ENCODE results near the gene INPP5E. TPM values are rescaled to one million over a fixed set of nuclear protein-coding genes. Genes with fewer than 3 reads are reported as not detected.

The INPP5E gene
- total RNA-seq, 1 experiment from 2014 or later: 15.9 TPM

GRCh38 chr9:136451221-136451877 is 11.7 kb upstream of the INPP5E start:
- no peak for DNase-seq (ENCODE audit: low spot score)

GRCh38 chr9:136448655-136449054 is 9.0 kb upstream of the INPP5E start:
- no peak for DNase-seq (ENCODE audit: low spot score)

- no peak for DNase-seq (ENCODE audit: low spot score)
Observed at GRCh38 chr9:136447173-136447778, 7.6 kb upstream of the INPP5E start.

- no peak for DNase-seq (ENCODE audit: low spot score)
Observed at GRCh38 chr9:136445799-136446198, 6.2 kb upstream of the INPP5E start.

GRCh38 chr9:136444102-136444501 is 4.5 kb upstream of the INPP5E start:
- no peak for DNase-seq (ENCODE audit: low spot score)

- no peak for DNase-seq (ENCODE audit: low spot score)
Observed at GRCh38 chr9:136443687-136444086, 4.0 kb upstream of the INPP5E start.

- DNase-seq (ENCODE audit: low spot score): no peak
Observed at GRCh38 chr9:136443087-136443486, 3.4 kb upstream of the INPP5E start.

- no peak for DNase-seq (ENCODE audit: low spot score)
Observed at GRCh38 chr9:136442265-136442664, 2.6 kb upstream of the INPP5E start.

GRCh38 chr9:136441681-136442245 is 2.1 kb upstream of the INPP5E start:
- no peak for DNase-seq (ENCODE audit: low spot score)

- no peak for DNase-seq (ENCODE audit: low spot score)
Observed at GRCh38 chr9:136441191-136441680, 1.6 kb upstream of the INPP5E start.

- peak; percentile 41 for DNase-seq (ENCODE audit: low spot score)
Observed at GRCh38 chr9:136438548-136439480, 831 bp downstream of the INPP5E start.

GRCh38 chr9:136437839-136438547 is 1.7 kb downstream of the INPP5E start:
- peak; percentile 10 for DNase-seq (ENCODE audit: low spot score)

GRCh38 chr9:136437430-136437829 is 2.2 kb downstream of the INPP5E start:
- DNase-seq (ENCODE audit: low spot score): no peak

GRCh38 chr9:136436055-136436634 is 3.5 kb downstream of the INPP5E start:
- DNase-seq (ENCODE audit: low spot score): no peak

GRCh38 chr9:136434580-136435169 is 5.0 kb downstream of the INPP5E start:
- no peak for DNase-seq (ENCODE audit: low spot score)

- DNase-seq (ENCODE audit: low spot score): no peak
Observed at GRCh38 chr9:136433849-136434579, 5.6 kb downstream of the INPP5E start.

- no peak for DNase-seq (ENCODE audit: low spot score)
Observed at GRCh38 chr9:136433043-136433715, 6.5 kb downstream of the INPP5E start.

GRCh38 chr9:136432591-136432990 is 7.1 kb downstream of the INPP5E start:
- no peak for DNase-seq (ENCODE audit: low spot score)

GRCh38 chr9:136431782-136432350 is 7.8 kb downstream of the INPP5E start:
- no peak for DNase-seq (ENCODE audit: low spot score)

All from HT-29 (cell line).